HG03135 (cell line): ENCODE measurements around the gene MFSD11.
"Not testable (repeated sequence)": the region's sequence is repeated elsewhere in the genome, so short reads cannot be mapped to it uniquely, and the experiment has no call there.

ENCODE experiments used
- ATAC-seq: cut with Tn5 transposase; IDR thresholded peaks from one replicate; pipeline ENCODE4 v1.9.1; 2021; ENCODE audit warnings: mild to moderate bottlenecking, moderate library complexity; ENCODE audit not compliant: unreplicated experiment

Gene MFSD11

GRCh38 chr17:76745785-76746184 is 7.9 kb downstream of the MFSD11 start:
- ATAC-seq: not testable (repeated sequence)

GRCh38 chr17:76747716-76748363 is 9.9 kb downstream of the MFSD11 start:
- no peak for ATAC-seq

- no peak for ATAC-seq
Measured at GRCh38 chr17:76748657-76749056, 10.7 kb downstream of the MFSD11 start.

- no peak for ATAC-seq
Measured at GRCh38 chr17:76751416-76751993, 13.6 kb downstream of the MFSD11 start.

- ATAC-seq: no peak
Measured at GRCh38 chr17:76752006-76752405, 14.1 kb downstream of the MFSD11 start.

- ATAC-seq: no peak
Measured at GRCh38 chr17:76753061-76753961, 15.4 kb downstream of the MFSD11 start.

- no peak for ATAC-seq
Measured at GRCh38 chr17:76755285-76755684, 17.4 kb downstream of the MFSD11 start.

GRCh38 chr17:76757256-76757655 is 19.3 kb downstream of the MFSD11 start:
- ATAC-seq: no peak

- ATAC-seq: no peak
Measured at GRCh38 chr17:76758570-76758969, 20.7 kb downstream of the MFSD11 start.

- no peak for ATAC-seq
Measured at GRCh38 chr17:76772842-76773525, 35.1 kb downstream of the MFSD11 start.

GRCh38 chr17:76775021-76775600 is 37.2 kb downstream of the MFSD11 start:
- no peak for ATAC-seq

GRCh38 chr17:76781056-76781982 is 43.4 kb downstream of the MFSD11 start:
- ATAC-seq: no peak

- no peak for ATAC-seq
Measured at GRCh38 chr17:76783146-76783545, 45.2 kb downstream of the MFSD11 start.

- no peak for ATAC-seq
Measured at GRCh38 chr17:76784926-76785325, 47.0 kb downstream of the MFSD11 start.

- ATAC-seq: not testable (repeated sequence)
Measured at GRCh38 chr17:76787866-76788265, 49.9 kb downstream of the MFSD11 start.

GRCh38 chr17:76789235-76789788 is 51.4 kb downstream of the MFSD11 start:
- ATAC-seq: no peak

- no peak for ATAC-seq
Measured at GRCh38 chr17:76791053-76791980, 53.4 kb downstream of the MFSD11 start.

GRCh38 chr17:76792348-76792747 is 54.4 kb downstream of the MFSD11 start:
- ATAC-seq: no peak
